Measurements from ENCODE around the gene KIFAP3.

GRCh38 chr1:170001266-170001665, 73.2 kb downstream of the KIFAP3 start:
- TF ChIP-seq POLR2A (IDR thresholded peaks at IDR 0.05) (no peak), CTCF (IDR thresholded peaks at IDR 0.05) (no peak)
